OCI-LY3 (cell line): Measurements from ENCODE around the gene NFXL1.

Experiments used
- EZH2phosphoT487 ChIP-seq: fragments of 200-600 bp; shearing (Covaris generic); IDR thresholded peaks from 2 replicates; pipeline ENCODE4 v1.6.1; 2018; ENCODE audit warnings: antibody characterized with exemption, mixed run types, low read depth
- TF ChIP-seq, protein P1 (sequence below): fragments of 200-600, 300-600 bp; sonication (generic); IDR thresholded peaks from 2 replicates; pipeline ENCODE4 v1.5.1; 2014; ENCODE audit warnings: antibody characterized with exemption, low read length, low read depth

DNA sequence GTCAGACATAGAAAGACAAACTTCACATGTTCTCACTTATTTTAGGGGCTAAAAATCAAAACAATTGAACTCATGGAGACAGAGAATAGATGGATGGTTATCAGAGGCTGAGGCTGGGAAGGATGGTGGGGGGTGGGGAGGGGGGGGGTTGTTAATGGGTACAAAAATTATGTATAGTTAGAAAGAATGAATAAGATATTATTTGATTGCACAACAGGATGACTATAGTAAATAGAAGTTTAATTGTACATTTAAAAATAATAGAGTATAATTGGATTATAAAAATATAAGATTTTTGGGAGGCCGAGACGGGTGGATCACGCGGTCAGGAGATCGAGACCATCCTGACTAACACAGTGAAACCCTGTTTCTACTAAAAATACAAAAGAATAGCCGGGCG lies 109.8 kb downstream of the NFXL1 start:
- TF ChIP-seq, protein P1, sequence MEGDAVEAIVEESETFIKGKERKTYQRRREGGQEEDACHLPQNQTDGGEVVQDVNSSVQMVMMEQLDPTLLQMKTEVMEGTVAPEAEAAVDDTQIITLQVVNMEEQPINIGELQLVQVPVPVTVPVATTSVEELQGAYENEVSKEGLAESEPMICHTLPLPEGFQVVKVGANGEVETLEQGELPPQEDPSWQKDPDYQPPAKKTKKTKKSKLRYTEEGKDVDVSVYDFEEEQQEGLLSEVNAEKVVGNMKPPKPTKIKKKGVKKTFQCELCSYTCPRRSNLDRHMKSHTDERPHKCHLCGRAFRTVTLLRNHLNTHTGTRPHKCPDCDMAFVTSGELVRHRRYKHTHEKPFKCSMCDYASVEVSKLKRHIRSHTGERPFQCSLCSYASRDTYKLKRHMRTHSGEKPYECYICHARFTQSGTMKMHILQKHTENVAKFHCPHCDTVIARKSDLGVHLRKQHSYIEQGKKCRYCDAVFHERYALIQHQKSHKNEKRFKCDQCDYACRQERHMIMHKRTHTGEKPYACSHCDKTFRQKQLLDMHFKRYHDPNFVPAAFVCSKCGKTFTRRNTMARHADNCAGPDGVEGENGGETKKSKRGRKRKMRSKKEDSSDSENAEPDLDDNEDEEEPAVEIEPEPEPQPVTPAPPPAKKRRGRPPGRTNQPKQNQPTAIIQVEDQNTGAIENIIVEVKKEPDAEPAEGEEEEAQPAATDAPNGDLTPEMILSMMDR = no peak
- TF ChIP-seq EZH2phosphoT487 = no peak
